Activated T-cell treated with anti-CD3 and anti-CD28 coated beads for 4 hours (primary cell): ENCODE data around the gene ZNF260.
A peak's percentile ranks its signal among the peaks of the same experiment; 100 is the strongest.
"Not testable (repeated sequence)": the region's sequence is repeated elsewhere in the genome, so short reads cannot be mapped to it uniquely, and the experiment has no call there.

Source experiments
- DNase-seq: peaks from one replicate; pipeline ENCODE4 v3.0.0-alpha.2; 2020

The ZNF260 gene

DNA sequence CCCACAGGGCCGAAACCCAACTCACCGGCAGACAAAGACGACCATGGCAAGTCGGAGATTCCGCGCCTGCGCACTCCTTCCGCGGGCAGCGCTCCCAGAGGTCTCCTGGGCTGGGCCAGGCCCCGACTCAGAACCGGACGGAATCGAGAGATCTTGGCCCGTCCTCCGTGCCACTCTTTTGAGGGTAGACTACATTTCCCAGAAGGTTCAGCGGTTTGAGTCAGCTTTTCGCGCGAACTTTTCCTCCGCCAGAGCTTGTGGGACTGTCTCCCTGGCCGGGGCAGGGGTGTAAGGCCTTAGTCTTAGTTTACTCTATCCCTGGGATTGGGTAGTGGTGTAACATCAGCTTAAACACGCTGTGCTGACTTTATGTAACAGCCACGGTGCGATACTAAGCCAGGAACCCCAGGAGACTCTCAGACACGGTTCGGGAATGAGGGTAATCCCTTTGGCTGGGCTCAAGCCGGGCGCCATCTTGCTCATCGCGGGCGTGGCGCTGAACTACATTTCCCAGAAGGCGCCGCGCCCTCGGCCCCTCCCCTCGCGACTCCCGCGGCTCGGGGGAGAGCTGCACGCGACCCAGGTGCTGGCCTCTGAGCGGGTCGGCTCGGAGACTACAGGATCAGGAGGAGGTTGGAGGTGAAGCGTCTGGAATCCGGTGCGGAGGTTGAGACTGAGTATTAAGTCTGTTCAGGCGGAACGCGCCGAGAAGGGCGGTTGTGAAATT is at the start of gene ZNF260:
Gene ZNF260, minus strand, starts transcription at position 78 of the 727 bp plus-strand sequence. CDS start 13,033 bp downstream, outside the sequence.
- peak; percentile 86 for DNase-seq

DNA sequence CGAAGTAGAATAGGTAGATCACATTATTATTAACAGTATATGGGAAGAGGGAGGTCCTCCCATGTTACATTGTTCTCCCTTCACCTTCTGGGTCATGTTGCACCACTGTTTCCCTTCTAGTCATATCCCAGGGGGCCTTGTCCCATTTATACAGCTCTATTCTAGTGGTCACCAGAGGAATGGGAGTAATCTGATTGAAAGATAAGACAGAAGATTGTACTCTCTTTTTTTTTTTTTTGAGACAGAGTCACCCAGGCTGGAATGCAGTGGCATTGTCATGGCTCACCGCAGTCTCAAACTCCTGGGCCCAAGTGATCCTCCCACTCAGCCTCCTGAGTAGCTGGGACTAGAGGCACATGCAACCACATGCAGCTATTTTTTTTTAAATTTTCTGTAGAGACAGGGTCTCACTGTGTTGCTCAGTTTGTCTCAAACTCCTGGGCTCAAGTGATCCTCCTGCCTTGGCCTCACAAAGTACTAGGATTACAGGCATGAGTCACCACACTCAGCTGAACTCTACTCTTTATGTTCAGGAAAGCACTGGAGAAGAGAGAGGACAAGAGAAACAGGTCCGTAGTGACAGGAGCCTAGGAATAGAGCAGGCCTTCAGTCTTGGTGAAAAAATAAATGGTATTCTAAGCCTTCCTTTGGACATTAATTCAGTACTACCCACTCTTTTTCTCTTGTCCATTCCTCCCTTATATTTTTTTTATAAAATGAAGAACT is 49.4 kb upstream of the ZNF260 start:
- DNase-seq: no peak

DNA sequence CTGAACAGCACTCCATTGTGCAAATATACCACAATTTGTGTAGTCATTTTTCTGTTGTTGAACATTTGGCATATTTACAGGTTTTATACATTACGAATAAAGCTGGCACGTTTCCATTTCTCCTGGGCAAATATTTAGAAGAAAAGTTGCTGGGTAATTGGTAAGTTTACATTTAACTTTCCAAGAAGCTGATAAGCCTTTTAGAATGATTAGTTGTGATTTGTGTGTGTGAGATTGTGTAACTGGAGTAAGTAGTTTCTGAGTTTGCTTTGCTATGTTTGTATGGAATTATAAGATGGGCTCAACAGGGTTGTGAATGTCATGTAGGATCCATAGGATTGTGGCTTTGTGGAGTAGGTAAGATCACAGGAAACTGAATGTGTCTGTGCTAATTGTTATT is 46.7 kb upstream of the ZNF260 start:
- DNase-seq: no peak

DNA sequence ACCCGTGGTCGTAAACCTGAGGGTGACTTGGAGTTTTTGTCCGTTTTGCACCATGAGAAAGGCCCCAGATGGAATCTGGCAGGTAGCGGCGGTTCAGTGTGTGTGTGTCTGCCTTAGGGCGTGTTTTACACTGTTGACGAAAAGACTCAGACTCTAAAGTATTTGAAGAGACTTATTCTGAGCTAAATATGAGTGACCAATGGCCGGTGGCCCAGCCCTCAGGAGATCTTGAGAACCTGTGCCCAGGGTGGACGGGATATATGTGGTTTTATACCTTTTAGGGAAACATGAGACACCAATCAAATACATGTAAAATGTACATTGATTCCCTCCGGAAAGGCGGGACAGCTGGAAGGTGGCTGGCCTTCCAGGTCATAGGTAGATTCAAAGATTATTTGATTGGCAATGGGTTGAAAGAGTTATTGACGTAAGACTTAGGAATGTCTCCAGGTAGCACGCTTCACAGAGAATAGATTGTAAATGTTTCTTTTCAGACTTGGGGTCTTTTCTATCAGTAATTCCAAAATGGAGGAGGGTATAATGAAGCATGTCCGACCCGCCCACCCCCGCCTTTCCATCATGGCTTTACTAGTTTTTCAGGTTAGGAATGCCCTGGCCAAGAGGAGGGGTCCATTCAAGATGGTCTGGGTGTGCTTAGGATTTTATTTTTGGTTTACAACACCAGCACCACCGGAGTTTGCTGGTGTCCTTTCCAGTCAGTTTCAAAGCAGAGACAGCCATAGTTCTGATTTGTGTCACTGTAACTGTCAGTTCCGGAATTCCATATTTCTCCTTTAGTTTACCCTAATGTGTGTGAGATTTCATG is 46.0 kb upstream of the ZNF260 start:
- DNase-seq: no peak

DNA sequence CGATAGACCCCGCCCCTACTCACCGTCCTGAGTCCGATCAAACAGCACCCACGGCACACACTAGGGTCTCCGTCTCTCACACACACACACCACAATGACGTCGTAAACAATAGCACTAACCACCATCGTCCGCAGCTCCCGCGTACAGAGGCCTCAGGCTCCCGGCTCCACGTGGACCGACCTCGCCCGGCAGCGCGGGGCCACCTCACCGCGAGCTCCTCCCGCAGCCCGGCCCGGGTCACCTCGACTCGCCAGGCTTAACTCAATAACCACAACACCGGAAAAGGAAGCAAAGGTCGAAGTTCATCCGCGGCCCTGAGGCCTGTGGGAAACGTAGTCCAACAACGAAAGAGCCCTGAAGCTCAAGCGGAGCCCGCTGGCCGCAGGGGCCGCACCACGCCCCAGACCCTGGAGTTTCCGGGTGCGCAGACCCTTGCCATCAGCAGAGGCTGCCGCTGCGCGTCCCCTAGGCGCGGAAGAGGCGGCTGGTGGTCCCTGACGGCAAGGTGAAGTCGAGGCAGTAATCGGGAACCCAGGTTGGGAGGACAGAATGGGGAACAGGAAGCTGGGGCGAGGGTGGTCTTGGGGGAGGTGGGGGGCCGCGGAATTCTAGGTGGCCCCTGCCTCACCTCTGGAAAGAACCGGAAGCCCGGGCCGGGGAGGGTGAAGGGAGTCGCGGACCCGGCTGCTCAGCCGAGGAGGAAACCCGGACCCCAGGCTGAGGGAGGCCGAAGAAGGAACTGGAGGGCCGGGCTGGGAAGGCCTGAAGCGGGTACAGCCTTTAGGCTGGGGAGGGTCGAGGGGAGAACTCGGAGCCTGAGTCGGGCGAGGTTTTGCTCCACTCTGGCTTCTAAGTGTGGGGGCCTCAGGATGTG is 45.2 kb upstream of the ZNF260 start, which contains the start of gene ZNF529:
Gene ZNF529, minus strand, starts transcription at position 273 of the 875 bp plus-strand sequence. CDS start 946 bp downstream, outside the sequence.
- DNase-seq: peak; percentile 75

DNA sequence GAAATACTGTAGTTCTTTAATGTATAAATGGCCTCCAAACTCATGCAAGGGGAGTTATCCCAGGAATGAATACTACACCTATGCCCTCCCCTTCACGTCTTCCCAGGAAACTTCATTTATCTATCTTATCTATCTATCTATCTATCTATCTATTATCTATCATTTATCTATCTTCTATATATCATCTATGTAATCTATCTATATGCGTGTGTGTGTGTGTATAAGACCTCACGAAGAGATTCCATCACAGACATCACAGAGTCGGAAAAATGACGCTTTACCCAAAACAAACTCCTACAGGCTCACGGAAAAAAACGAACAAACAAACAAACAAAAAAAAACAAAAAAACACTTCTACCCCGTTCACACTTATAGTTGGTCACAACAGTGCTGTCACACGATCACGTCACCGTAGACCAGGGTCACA is 44.5 kb upstream of the ZNF260 start:
- DNase-seq: no peak

DNA sequence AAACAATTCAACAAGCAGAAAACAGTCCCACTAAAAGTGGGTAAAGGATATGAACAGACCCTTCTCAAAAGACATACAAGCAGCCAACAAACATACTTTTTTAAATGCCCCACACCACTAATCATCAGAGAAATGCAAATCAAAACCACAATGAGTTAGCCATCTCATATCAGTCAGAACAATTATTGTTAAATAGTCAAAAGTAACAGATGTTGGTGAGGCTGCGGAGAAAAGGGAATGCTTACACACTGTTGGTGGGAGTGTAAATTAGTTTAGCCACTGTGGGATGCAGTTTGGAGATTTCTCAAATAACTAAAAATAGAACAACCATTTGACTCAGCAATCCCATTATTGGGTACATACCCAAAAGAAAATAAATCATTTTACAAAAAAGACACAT is 36.3 kb upstream of the ZNF260 start:
- no peak for DNase-seq

DNA sequence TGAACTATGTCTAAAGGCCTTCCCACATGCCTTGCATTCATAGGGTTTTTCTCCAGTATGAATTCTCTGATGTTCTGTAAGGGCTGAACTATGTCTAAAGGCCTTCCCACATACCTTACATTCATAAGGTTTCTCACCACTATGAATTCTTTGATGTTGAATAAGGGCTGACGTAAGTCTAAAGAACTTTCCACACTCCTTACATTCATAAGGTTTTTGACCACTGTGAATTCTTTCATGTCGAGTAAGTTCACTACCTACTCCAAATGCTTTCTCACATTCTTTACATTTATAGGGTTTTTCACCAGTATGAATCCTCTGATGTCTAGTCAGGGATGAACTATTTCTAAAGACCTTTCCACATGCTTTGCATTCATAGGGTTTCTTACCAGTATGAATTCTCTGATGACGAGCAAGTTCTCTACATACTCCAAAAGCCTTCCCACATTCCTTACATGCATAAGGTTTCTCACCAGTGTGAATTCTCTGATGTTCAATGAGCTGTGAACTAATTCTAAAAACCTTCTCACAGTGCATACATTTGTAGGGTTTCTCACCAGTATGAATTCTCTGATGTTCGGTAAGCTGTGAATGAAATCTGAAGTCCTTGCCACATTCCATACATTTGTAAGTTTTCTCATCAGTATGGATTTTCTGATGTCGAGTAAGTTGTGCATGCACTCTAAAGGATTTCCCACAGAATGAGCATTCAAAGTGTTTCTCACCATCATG is 19.1 kb upstream of the ZNF260 start:
- no peak for DNase-seq

DNA sequence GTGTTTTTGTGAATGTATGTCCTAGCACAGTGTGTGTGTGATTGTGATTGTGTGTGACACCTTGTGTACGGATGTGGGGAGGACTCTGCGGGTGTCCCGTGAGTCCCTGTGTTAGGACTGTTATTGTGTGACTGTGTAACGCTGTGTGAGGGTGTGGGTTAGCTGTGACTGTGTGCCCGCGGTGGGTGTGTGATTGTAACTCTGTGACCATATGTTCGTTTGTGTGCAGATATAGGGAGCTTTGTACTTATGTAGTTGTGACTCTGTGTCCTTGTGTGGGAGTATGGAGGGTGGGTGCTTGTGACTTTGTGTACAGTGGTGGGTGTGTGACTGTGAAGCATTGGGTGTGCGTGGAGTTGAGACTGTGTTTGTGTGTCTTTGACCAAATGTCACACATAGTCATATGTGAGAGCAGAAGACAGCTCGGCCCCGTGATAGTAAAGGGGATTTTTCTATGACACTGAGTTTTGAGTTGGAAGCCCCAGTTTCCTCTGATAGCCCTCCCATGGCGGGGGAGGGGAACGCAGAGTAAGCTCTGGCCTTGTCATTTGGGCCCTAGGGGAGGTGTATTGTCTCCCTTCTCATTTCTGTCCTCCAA is 949 bp upstream of the ZNF260 start:
- peak; percentile 7 for DNase-seq

DNA sequence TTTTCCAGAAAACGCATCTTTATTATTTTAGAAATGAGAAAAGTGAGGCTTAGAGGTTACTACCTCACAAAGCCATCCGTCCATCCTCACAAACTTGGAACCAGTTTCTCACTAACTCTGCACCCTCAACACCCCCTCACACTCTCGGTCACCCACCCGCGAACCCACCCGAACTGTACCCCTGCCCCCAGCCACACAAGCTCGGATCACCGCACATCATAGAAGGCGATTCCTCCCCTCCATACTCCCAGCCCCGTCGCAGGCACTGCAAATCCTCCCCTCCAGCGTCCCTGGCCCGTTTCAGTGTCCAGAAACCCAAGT is 238 bp downstream of the ZNF260 start:
- no peak for DNase-seq

DNA sequence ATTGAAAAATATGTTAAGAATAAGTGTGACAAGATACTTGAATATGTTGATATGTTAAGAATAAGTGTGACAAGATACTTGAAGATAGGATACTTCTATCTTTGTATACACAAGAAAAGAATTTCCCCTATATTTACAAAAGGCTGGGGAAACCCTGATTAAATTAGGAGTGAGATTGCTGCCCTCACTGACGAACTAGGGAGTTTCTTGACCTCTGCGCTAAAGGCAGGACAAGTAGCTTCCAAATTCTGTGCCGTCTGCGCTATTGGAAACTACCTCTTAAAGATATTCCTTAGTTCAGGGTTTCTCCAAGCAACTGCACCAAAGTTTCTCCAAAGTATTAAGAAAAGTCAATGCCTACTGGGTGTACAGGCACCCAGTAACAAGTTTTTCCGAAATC is 730 bp downstream of the ZNF260 start:
- no peak for DNase-seq

DNA sequence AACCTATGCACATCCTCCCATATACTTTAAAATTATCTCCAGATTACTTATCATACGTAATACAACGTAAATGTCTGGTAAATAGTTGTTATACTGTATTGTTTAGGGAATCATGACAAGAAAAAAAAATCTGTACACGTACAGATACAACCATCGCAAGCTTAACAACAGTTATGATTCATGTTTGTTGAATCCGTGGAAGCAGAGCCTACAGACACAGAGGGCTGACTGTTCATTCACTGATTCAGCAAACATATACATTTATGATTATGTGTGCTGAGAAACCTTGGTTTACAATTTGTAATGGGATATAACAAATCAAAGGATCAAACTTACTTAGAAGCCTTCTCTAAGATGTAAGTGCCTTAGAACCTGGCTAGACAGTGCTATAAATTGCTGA is 1.5 kb downstream of the ZNF260 start:
- DNase-seq: no peak

DNA sequence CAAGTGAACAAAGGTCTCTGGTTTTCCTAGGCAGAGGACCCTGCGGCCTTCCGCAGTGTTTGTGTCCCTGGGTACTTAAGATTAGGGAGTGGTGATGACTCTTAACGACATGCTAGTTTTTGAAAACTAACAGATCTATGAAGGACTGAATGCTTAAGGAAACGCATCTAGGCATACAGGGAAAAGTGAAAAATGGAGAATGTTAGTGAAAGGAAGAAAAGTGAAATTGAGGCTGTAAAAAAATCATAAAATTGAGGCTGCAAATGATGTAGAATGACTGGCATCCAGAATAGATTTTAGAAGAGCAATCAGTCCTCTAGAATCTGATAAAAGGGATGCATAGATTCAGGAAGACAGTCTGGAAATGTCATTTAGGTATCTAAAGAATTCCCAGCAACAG is 3.5 kb downstream of the ZNF260 start:
- DNase-seq: no peak

DNA sequence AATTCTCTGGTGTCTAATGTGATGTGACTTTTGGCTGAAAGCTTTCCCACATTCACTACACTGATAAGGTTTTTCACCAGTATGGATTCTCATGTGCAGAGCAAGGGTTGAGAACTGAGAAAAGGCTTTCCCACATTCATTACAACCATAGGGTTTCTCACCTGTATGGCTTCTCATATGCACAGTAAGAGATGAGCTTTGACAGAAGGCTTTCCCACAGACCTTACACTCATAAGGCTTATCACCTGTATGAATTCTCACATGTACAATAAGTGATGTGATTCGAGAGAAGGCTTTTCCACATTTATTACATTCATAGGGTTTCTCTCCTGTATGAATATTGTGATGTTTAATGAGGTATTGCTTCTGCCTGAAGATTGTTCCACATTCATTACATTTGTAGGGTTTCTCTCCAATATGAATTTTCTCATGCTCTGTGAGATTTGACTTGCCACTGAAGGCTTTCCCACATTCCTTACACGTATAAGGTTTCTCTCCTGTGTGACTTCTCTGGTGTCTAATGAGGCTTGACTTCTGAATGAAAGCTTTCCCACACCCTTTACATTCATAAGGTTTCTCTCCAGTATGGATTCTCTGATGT is 14.0 kb downstream of the ZNF260 start:
- DNase-seq: no peak

DNA sequence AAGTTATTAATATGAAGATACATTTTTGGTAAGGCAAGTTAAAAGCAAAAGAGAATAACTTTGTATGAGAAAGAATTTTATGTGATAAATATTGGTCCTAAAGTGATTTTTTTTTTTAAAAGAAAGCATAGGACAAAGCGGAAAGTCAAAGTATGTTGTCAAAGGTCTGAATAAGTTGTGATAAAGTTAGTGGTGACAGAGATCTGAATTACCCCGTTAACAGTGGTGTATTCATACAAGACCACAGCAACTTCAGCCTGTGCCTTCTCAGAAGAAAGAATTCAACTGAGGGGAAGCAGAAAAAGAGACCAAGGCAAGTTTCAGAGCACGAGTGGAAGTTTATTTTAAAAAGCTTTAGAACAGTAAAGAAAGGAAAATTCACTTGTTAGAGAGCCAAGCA is 19.7 kb downstream of the ZNF260 start:
- DNase-seq: no peak

DNA sequence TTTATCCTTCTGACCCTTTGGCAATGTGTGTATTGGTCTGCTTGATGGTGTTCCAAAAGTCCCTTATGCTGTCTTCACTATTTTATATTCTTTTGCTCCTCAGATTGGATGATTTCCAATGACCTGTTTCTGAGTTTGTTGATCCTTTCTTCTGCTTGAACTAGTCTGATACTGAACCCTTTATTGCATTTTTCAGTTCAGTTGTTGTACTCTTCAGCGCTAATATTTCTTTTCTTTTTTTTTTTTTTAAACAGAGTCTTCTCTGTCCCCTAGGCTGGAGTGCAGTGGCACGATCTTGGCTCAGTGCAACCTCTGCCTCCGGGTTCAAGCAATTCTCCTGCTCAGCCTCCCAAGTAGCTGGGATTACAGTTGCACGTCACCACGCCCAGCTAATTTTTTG is 26.1 kb downstream of the ZNF260 start:
- no peak for DNase-seq

DNA sequence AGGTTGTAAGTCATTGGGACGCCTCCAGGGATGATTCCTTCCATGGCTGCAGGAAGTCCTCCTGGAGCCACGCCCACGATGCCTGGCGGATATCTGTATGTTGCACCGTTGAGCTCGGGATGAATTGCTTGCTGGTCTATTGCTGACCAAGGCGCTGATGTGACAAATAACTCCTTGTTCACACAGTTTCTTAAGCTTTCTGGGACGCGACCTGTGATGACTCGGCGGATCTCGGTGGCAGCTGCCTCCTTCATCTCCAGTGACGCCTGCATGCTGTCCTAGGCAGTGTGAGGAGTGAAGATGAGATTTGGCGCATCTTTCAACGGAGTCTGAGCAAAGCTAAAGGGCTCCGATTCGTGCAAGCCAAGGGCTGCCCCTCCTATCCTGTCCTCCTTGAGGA is 31.1 kb downstream of the ZNF260 start:
- DNase-seq: no peak

DNA sequence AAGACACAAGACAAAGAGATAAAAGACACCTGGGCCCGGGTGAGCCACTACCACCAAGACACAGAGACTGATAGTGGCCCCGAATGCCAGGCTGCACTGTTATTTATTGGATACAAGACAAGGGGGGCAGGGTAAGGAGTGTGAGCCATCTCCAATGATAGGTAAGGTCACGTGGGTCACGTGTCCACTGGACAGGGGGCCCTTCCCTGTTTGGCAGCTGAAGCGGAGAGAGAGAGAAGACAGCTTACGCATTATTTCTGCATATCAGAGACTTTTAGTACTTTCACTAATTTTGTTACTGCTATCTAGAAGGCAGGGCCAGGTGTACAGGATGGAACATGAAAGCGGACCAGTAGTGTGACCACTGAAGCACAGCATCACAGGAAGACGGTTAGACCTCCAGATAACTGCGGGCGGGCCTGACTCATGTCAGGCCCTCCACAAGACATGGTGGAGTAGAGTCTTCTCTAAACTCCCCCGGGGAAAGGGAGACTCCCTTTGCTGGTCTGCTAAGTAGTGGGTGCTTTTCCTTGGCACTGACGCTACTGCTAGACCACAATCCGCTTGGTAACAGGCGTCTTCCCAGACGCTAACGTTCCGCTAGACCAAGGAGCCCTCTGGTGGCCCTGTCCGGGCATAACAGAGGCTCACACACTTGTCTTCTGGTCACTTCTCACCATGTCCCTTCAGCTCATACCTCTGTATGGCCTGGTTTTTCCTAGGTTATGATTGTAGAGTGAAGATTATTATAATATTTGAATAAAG is 35.2 kb downstream of the ZNF260 start:
- peak; percentile 1 for DNase-seq

DNA sequence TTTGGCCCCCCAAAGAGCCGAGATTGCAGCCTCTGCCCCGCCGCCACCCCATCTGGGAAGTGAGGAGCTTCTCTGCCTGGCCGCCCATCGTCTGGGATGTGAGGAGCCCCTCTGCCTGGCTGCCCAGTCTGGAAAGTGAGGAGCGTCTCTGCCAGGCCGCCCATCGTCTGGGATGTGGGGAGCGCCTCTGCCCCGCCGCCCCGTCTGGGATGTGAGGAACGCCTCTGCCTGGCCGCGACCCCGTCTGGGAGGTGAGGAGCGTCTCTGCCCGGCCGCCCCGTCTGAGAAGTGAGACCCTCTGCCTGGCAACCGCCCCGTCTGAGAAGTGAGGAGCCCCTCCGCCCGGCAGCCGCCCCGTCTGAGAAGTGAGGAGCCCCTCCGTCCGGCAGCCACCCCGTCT is 37.2 kb downstream of the ZNF260 start:
- not testable (repeated sequence) for DNase-seq

DNA sequence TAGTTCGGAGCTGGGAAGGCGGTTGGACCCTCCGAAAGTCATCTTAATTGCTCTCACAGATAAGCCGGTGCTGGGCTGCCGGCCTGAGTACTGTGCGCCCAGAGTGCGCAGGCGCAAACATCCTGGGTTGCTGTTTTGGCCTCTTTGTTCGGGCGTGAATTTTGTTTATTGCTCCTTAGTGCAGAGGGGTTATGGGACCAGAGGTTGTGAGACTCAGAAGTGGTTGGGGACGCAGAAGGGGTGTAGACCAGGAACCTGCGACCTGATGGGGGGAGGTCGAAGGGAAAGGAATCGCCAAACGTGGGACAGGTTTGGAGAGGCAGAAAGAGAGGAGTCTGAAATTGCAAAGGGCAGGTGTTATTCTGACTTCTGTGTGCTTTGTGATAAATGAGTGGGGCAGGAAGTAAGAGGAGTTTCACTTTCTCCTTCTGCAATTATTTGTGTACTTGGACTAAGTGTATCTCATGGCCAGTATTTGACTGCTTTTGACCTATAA is 38.1 kb downstream of the ZNF260 start:
- peak; percentile 66 for DNase-seq
